GM12801 (cell line): ENCODE results near the gene C2orf49.

ENCODE experiments used
- CTCF ChIP-seq: IDR thresholded peaks from one replicate; pipeline ENCODE4 v1.5.1; 2011; ENCODE audit warnings: control low read depth; ENCODE audit not compliant: insufficient read length; ENCODE audit errors: extremely low read depth

C2orf49 gene

GRCh38 chr2:105339414-105339813 is 2.1 kb downstream of the C2orf49 start:
- TF ChIP-seq CTCF, result no peak

GRCh38 chr2:105344704-105345345 is 7.5 kb downstream of the C2orf49 start:
- TF ChIP-seq CTCF, result no peak

- TF ChIP-seq CTCF, result no peak
Measured at GRCh38 chr2:105357122-105357521, 19.8 kb downstream of the C2orf49 start.

- TF ChIP-seq CTCF, result no peak
Measured at GRCh38 chr2:105358593-105358992, 21.3 kb downstream of the C2orf49 start.

- no peak for TF ChIP-seq CTCF
Measured at GRCh38 chr2:105361102-105361889, 24.0 kb downstream of the C2orf49 start.

- no peak for TF ChIP-seq CTCF
Measured at GRCh38 chr2:105362862-105363591, 25.7 kb downstream of the C2orf49 start.

- TF ChIP-seq CTCF, result no peak
Measured at GRCh38 chr2:105364436-105365139, 27.2 kb downstream of the C2orf49 start.
